GM12874 (cell line): Measurements from ENCODE around the gene SFXN3.

Experiments
- CTCF ChIP-seq: IDR thresholded peaks from 2 replicates; pipeline ENCODE4 v1.5.1; 2011; ENCODE audit warnings: low read depth, mild to moderate bottlenecking, control low read depth, low read length, moderate library complexity; ENCODE audit not compliant: insufficient read depth

The SFXN3 gene

GRCh38 chr10:101050208-101051069 is 19.4 kb downstream of the SFXN3 start:
- peak; percentile 95 for TF ChIP-seq CTCF

DNA sequence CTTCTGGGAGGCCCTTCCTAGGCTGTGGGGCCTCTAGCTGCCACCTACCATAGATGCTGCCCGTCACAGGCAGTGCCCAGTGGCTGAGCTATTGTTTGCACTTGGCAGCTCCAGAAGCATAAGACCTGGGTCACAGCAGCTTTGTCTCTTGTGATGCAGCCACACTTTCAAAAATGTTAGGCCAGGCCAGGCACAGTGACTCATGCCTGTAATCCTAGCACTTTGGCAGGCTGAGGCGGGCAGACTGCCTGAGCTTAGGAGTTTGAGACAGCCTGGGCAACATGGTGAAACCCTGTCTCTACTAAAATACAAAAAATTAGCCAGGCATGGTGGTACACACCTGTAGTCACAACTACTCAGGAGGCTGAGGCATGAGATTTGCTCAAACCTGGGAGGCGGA is 21.3 kb downstream of the SFXN3 start:
- TF ChIP-seq CTCF = no peak

DNA sequence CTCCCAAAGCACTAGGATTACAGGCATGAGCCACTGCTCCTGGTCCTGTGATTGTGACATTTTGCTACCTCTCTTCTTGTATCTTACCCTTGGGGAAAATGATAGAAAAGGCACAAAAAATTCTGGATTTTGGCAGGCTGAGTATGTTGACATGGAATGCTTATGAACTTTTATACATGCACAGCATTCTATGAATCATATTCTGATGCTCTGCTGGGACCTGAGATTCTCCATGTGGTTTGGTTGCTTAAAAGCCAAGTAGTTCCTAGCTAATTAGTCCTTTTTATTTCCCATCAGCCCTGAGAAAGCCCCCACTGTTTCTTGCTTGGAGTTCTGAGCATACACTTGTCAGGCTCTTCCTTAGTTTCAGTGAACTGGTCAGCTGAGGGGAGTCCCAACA is 22.5 kb downstream of the SFXN3 start:
- TF ChIP-seq CTCF = no peak

DNA sequence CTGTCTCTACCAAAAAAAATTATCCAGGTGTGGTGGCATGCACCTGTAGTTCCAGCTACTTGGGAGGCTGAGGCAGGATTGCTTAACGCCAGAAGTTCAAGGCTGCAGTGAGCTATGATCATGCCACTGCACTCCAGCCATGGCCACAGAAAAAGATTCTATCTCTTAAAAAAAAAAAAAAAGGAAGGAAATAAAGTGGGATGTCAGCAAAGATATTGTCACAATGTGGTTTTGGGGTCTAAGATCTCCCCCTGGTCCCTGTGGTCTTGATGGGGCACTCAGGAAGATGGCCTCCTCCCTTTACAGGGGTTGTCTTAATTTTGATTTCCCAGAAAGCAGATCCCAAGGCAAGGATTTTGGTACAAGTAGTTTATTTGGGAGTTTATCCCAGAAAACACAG is 23.3 kb downstream of the SFXN3 start:
- TF ChIP-seq CTCF = no peak

- no peak for TF ChIP-seq CTCF
These were observed 23.8 kb downstream of the SFXN3 start for GRCh38 chr10:101054876-101055275.

DNA sequence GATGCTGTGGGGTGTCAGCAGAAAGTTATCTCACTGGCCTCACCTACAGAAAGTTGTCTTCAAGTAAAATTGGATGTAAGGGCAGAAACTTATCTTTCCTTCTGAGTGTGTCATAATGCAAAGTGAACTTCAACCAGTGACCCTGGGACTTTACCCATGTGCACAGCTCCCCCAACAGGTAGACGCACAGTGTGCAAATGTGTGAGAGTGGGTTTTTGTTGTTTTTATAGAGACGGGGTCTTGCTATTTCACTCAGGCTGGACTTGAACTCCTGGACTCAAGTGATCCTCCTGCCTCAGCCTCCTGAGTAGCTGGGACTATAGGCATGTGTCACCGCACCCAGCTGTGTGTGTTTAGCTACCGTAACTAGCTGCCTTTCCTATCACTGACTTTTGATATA is 24.4 kb downstream of the SFXN3 start:
- peak; percentile 17; the same call in 1 of the 2 replicates for TF ChIP-seq CTCF

DNA sequence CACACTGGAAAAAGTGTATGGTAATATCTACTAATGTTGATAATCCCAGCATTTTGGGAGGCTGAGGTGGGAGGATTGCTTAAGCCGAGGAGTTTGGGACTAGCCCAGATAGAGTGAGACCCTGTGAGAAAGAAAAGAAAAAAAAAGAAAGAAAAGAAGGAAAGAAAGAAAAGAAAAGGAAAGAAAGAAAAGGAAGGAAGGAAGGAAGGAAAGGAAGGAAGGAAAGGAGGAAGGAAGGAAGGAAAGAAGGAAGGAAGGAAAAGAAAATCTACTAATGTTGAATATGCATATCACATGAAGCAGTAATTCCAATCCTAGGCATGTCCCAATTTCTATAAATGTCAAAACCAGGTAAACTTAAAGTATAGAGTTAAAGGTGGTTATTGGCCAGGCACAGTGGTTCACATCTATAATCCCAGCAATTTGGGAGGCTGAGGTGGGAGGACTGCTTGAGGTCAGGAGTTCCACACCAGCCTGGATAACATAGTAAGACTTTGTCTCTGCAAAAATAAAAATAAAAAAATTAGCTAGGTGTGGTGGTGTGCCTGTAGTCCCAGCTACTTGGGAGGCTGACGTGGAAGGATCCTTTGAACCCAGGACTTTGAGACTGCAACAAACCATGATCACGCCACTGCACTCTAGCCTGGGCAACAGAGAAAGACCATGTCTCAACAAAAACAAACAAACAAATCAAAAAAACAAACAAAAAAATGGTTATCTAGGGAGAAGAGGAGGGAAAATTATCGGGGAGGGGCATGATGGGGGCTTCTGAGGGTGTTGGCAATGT is 25.5 kb downstream of the SFXN3 start:
- no peak for TF ChIP-seq CTCF
